Transverse colon (tissue), 4 donors: ENCODE results near the gene CTBP2.

Experiments
- CTCF ChIP-seq, 5 experiments: fragments of 200-600 bp in 3 of 5; fragments of 450-650 bp in 2 of 5; sonication (generic) in 3 of 5; IDR thresholded peaks; 1 replicate in 2 of 5; 2 replicates in 3 of 5; pipeline ENCODE4 v1.5.1; 2016 to 2017; ENCODE audit warnings: antibody characterized with exemption in 5 of 5, inconsistent platforms in 3 of 5, mild to moderate bottlenecking in 2 of 5, moderate library complexity in 1 of 5
- EP300 ChIP-seq: sonication (generic); formaldehyde crosslinking; IDR thresholded peaks from one replicate; pipeline ENCODE4 v1.6.1; 2017; ENCODE audit warnings: antibody characterized with exemption, low read depth
- POLR2AphosphoS5 ChIP-seq, 3 donors: sonication (generic); formaldehyde crosslinking; IDR thresholded peaks; one replicate each; pipeline ENCODE4 v1.6.1; 2016; ENCODE audit warnings: antibody characterized with exemption in 3 of 3

- no peak for TF ChIP-seq CTCF (IDR thresholded peaks at IDR 0.05)
- TF ChIP-seq POLR2AphosphoS5 (IDR thresholded peaks at IDR 0.05): no peak
- no peak for TF ChIP-seq EP300
Measured at GRCh38 chr10:125015356-125015944, 144.9 kb downstream of the CTBP2 start.
